Measurements from ENCODE around the gene METTL8. TPM values are rescaled to one million over a fixed set of nuclear protein-coding genes. Genes with fewer than 3 reads are reported as not detected.
A peak's percentile ranks its signal among the peaks of the same experiment; 100 is the strongest.

The METTL8 gene
- total RNA-seq, 1 experiment from 2014 or later, result 59.1 TPM

GRCh38 chr2:171316755-171317337, 116.9 kb downstream of the METTL8 start:
- DNase-seq (ENCODE audit: low spot score) (peak; percentile 26), ATAC-seq (peak; percentile 27)
- Mint-ChIP-seq H3K27ac (peak overlapping the region; percentile 100), H3K4me1 (peaks cover 81% of the 10 kb centered on the region), H3K27me3 (ENCODE audit: low read depth) (peaks cover 2% of the 10 kb centered on the region), H3K4me3 (peak overlapping the region; percentile 44), H3K36me3 (peaks cover 36% of the 10 kb centered on the region), H3K9me3 (peaks cover 14% of the 10 kb centered on the region)
- CTCF ChIA-PET, result interaction anchor here (1.2 to 2.1 kb wide), 5 partner anchors 10 to 230 kb away, joined by 4 to 8 read pairs (median 5); partner anchors contain the start of genes DCAF17 and METTL8
- TF ChIP-seq MYBL2 (CRISPR knock-in tag; IDR thresholded peaks at IDR 0.05) (no peak), SMAD3 (CRISPR knock-in tag; IDR thresholded peaks at IDR 0.05; ENCODE audit: borderline replicate concordance) (no peak), ETV6 (CRISPR knock-in tag; IDR thresholded peaks at IDR 0.05) (no peak), ERG (CRISPR knock-in tag; IDR thresholded peaks at IDR 0.05) (no peak), ZNF423 (CRISPR knock-in tag; IDR thresholded peaks at IDR 0.05) (no peak), KAT7 (CRISPR knock-in tag; IDR thresholded peaks at IDR 0.05; ENCODE audit: borderline replicate concordance) (no peak), ZNF121 (CRISPR knock-in tag; IDR thresholded peaks at IDR 0.05) (no peak), ZBTB43 (CRISPR knock-in tag; IDR thresholded peaks at IDR 0.05) (no peak), STAT6 (CRISPR knock-in tag; conservative IDR thresholded peaks at IDR 0.05; ENCODE audit: low read depth) (no peak), CDX4 (CRISPR knock-in tag; IDR thresholded peaks at IDR 0.05; ENCODE audit: borderline replicate concordance) (no peak), TEAD4 (CRISPR knock-in tag; IDR thresholded peaks at IDR 0.05) (no peak), NFATC4 (CRISPR knock-in tag; IDR thresholded peaks at IDR 0.05) (no peak), PREB (CRISPR knock-in tag; IDR thresholded peaks at IDR 0.05; ENCODE audit: borderline replicate concordance) (no peak)
- POLR2A ChIA-PET, result interaction anchor here (0.8 to 2.6 kb wide), 2 partner anchors 11 to 70 kb away, joined by 3 to 10 read pairs; no protein-coding TSS in a partner anchor

- Mint-ChIP-seq H3K4me3 (peak overlapping the region; percentile 10; the same call in 1 of the 2 replicates), H3K36me3 (peaks cover 38% of the 10 kb centered on the region), H3K27me3 (ENCODE audit: low read depth) (peaks cover 9% of the 10 kb centered on the region), H3K27ac (peak overlapping the region; percentile 100), H3K9me3 (peaks cover 20% of the 10 kb centered on the region), H3K4me1 (peaks cover 75% of the 10 kb centered on the region)
- POLR2A ChIA-PET, result interaction anchor here (0.6 to 2.6 kb wide), 3 partner anchors 9 to 118 kb away, joined by 3 to 10 read pairs (median 3); partner anchors contain the start of genes DCAF17 and METTL8
- ATAC-seq, result peak; percentile 74
- CTCF ChIA-PET, result interaction anchor here (0.9 to 1.6 kb wide), 5 partner anchors 11 to 229 kb away, joined by 3 to 8 read pairs (median 4); partner anchors contain the start of genes DCAF17 and METTL8
- DNase-seq (ENCODE audit: low spot score), result peak; percentile 30
- no peak for TF ChIP-seq ZNF425 (CRISPR knock-in tag; conservative IDR thresholded peaks at IDR 0.05)
- no peak for TF ChIP-seq STAT6 (CRISPR knock-in tag; conservative IDR thresholded peaks at IDR 0.05; ENCODE audit: low read depth)
- peak; percentile 17; the same call in 1 of the 2 replicates for TF ChIP-seq ZNF423 (CRISPR knock-in tag; IDR thresholded peaks at IDR 0.05)
- TF ChIP-seq NR2C2 (CRISPR knock-in tag; IDR thresholded peaks at IDR 0.05), result no peak
- no peak for TF ChIP-seq ATF2 (CRISPR knock-in tag; IDR thresholded peaks at IDR 0.05; ENCODE audit: borderline replicate concordance, low read depth)
- no peak for TF ChIP-seq TEAD4 (CRISPR knock-in tag; IDR thresholded peaks at IDR 0.05)
- no peak for TF ChIP-seq ELF4 (CRISPR knock-in tag; IDR thresholded peaks at IDR 0.05; ENCODE audit: low read depth)
- peak; percentile 50; the same call in 1 of the 2 replicates for TF ChIP-seq SP1 (CRISPR knock-in tag; conservative IDR thresholded peaks at IDR 0.05)
Measured at GRCh38 chr2:171316220-171316619, 117.6 kb downstream of the METTL8 start.

Measured in WTC11 (cell line).